HG03108 (cell line): Measurements from ENCODE around the gene BRMS1.
"Not testable (repeated sequence)": the region's sequence is repeated elsewhere in the genome, so short reads cannot be mapped to it uniquely, and the experiment has no call there.

Source experiments
- ATAC-seq: cut with Tn5 transposase; IDR thresholded peaks from one replicate; pipeline ENCODE4 v1.9.1; 2021; ENCODE audit warnings: moderate library complexity; ENCODE audit not compliant: unreplicated experiment

BRMS1 gene

GRCh38 chr11:66363805-66364535 lies 19.1 kb upstream of the BRMS1 start:
- no peak for ATAC-seq

DNA sequence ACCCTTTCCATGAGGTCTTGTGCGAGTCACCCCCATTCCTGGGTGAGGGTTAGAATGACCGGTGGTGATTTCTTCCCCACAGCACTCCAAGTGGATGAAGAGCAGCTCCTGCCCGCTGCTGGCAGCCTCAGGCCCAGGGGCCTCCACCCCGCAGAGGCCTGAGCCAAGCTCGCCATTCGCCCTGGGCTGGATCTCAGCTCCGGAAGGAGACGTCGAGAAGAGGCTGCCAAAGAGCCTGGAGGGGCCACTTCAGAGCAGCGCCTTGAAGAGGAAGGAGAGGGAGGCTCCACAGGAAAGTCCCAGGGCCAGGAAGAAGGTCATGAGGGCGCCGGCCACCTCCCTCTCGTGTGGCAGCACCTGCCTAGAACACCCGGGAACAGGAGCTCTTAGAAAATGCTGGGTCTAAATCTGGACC lies 18.3 kb upstream of the BRMS1 start:
- ATAC-seq: no peak

DNA sequence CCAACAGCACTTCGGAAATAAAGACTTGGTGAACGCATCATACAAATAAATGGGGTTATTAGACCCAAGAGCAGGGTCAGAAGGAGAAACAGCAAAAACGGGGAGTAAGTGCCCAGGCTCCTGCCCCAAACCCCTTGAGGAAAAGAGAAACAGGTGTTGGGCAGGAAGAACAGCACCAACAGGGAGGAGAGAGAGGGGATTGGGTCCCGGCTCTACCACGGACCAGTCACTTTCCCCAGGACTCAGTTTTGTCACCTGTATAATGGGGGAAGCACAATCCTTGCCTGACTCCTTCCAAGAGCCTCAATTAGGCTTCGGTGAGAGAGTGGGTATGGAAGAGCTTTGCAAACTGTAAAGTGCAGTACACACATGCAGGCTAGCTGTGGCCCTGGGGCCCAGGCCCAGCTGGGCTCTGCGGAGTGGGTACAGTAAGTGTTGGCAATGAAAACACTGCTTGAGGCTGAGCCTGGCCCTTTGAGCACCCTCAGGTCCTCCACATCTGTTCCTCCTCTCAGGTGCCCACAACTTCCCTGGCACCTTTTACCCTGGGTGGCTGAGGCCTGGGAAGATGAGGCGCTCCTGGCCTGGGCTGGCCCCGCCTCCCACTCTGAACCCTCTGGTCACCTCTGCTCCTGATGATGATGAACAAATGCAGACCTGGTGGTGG lies 17.7 kb upstream of the BRMS1 start:
- ATAC-seq: no peak

GRCh38 chr11:66361502-66361941 lies 16.6 kb upstream of the BRMS1 start:
- no peak for ATAC-seq

DNA sequence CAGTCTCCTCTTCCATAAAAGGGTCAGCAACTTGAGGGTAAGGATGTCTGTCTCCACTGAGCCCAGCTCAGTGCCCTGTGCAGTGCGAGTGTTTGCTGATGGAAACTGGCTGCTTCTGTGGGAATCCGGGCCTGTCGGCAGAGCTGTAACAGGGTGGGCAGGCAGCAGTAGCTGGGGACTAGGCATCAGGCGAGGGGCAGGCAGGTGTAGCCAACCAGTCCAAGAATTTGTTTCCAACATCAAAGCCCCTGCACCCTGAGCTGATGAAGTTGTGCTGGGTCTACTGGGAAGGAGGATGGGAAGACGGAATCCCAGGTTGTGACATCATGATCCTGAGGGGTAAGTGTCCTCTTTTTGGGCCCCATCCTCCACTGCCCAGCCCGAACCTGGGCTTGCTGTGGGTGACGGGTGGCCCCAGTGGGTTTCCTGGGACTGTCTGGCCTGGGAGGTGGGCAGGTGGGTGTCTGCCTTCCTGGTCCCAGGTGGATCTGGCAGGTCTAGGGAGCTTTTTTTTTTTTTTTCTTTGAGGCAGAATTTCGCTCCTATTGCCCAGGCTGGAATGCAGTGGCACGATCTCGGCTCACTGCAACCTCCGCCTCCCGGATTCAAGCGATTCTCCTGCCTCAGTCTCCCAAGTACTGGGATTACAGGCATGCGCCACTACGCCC lies 15.6 kb upstream of the BRMS1 start:
- ATAC-seq: no peak

GRCh38 chr11:66359662-66360087 lies 14.8 kb upstream of the BRMS1 start:
- ATAC-seq: no peak

DNA sequence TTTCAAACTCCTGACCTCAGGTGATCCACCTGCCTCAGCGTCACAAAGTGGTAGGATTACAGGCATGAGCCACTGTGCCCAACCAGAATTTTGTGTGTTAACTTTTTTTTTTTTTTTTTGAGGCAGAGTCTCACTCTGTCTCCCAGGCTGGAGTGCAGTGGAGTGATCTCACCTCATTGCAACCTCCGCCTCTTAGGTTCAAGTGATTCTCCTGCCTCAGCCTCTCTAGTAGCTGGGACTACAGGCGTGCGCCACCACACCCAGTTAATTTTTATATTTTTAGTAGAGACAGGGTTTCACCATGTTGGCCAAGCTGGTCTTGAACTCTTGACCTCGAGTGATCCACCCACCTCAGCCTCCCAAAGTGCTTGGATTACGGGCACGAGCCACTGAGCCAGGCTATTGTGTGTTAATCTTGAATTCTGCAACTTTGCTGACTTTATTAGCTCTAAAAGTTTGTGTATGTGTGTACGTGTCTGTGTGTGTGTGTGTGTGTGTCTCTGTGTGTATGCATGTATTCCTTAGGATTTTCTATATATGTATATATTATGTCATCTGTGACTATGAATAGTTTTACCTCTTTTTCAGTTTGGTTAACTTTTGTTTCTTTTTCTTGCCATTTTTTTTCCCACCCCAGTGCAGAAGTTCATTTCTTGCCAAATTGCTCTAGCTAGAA lies 5.8 kb upstream of the BRMS1 start:
- ATAC-seq: not testable (repeated sequence)

DNA sequence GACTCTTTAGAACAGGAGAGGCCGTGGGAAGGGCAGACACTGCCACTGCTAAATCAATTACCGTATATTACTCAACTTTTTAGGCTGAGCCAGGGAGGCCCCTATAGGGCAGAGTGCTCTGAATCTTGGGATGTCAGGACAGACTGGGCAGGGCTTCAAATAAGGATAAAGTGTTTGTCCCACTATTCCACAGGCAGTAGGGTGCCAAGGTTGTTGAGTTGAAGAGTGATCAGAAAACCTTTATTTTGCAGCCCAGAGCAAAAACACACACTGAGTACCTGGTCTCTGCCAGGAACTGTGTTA lies 4.1 kb upstream of the BRMS1 start:
- no peak for ATAC-seq

DNA sequence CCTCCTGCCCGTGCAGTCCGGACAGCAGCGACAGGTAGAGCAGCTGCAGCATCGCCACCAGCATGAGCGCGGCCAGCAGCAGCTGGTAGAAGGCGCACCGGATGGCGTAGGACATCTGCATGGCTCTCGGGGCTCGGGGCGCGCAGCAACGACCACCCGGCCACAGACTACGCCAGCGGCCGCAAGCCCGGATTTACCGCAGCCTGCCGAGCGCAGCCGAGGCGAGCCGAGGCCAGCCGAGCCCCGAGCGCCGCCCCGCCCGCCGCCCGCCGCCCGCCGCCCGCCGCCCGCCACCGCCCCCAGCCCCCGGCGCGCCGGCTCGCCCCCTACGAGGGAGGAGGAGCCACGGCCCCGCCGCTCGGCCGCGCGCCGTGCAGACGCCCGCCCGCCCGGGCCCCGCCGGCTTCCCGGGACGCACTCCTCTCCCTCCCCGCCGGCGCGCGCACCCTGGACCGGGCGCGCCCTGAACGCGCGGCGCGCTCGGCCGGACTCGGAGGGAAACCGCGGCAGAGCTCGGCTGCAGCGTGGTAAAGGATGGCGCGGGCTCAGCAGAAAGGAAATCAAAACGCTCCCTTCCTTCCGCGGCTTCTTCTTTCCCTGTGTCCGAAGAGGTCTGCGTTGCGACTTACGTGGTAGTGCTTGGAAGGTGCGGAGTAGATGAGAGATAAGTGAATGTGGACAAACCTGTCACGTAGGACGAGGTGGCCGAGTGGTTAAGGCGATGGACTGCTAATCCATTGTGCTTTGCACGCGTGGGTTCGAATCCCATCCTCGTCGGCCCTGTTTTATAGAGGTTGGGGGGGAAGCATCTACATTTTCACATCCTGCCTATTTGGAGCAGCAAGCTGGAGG lies 2.7 kb upstream of the BRMS1 start, which contains the start of gene B4GAT1:
B4GAT1 (minus strand) TSS at position 205 of the 852 bp plus-strand sequence; CDS start at position 121, 84 bp downstream.
- ATAC-seq: no peak

- ATAC-seq: no peak
Observed at GRCh38 chr11:66346476-66347424, 1.8 kb upstream of the BRMS1 start.

DNA sequence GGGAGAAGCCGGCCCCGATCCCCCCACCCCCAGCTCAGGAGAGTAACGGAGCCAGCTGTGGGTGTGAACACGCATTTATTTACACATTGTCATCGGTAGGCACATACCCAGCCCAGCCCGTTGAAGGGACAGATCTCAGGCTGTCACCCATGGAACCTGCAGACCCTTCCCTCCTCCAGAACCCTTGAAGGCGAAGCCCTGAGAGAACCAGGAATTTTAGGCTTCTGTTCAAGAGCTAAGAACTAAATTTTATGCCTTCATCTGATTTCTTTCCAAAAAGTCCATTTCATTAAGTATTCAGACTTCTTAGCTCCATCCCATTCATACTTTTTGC lies 379 bp upstream of the BRMS1 start:
- peak; percentile 3 for ATAC-seq

GRCh38 chr11:66343176-66343575 lies 1.7 kb downstream of the BRMS1 start:
- no peak for ATAC-seq

GRCh38 chr11:66341502-66342126 lies 3.3 kb downstream of the BRMS1 start:
- ATAC-seq: no peak

GRCh38 chr11:66340596-66341501 lies 4.1 kb downstream of the BRMS1 start:
- no peak for ATAC-seq

DNA sequence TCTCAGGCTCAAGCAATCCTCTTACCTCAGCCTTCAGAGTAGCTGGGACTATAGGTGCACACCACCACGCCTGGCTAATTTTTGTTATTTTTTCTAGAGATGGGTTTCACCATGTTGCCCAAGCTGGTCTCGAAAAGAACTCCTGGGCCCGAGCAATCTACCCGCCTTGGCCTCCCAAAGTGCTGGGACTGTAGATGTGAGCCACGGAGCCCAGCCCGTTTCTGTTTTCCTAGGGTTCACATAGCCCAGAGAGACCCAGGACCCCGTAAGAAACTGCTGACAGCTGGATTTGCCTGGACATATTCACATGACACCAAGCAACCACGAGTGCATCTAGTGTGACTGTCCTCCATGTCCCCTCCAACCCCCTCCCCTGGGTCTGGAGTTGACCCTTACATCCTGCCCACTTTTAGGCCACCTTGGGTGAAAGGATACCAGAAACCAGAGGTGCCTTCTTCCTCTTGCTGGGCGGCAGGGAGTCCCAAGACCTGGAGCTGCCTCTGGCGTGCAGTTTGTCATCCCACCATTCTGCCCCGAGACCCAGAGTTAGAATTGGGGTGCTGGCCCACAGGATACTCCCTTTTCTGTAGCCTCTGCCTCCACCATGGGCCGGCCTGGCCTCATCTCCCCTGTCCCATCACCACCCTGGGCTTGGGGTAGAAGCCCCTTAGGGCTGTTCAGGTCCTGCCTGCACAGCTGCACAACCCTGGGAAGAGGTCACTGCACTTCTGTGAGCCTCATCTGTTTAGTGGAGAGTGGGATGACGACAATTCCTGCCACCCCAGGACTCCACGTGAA lies 5.0 kb downstream of the BRMS1 start:
- ATAC-seq: no peak

- no peak for ATAC-seq
Observed at GRCh38 chr11:66339162-66339675, 5.7 kb downstream of the BRMS1 start.
